ENCODE results near the gene WARS2.

The WARS2 gene

DNA sequence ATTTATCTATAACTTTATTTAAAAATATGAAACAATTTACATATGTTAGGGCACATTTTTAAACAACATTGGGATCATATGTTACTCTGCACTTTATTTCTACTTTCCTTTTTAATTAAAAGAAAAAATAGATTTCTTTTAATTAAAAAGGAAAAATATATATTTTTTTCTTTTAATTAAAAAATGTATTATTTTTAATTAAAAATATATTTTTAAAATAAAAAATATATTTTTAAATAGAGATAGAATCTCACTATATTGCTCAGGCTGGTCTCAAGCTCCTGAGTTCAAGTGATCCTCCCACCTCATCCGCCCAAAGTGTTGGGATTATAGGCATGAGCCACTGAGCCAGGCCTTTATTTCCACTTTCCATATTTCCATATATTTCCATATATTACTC is 36.7 kb downstream of the WARS2 start:
- no peak overlapping the region for H3K4me3 ChIP-seq (replicated peaks; ENCODE audit: low read depth, low read length)
- no peak for DNase-seq (ENCODE audit: extremely low read depth, low read depth)
- TF ChIP-seq CTCF (IDR thresholded peaks at IDR 0.05; ENCODE audit: low read depth, low read length, missing control alignments), result no peak

GRCh38 chr1:119102051-119102450 is 38.4 kb downstream of the WARS2 start:
- no peak overlapping the region for H3K4me3 ChIP-seq (replicated peaks; ENCODE audit: low read depth, low read length)
- no peak for DNase-seq (ENCODE audit: extremely low read depth, low read depth)
- TF ChIP-seq CTCF (IDR thresholded peaks at IDR 0.05; ENCODE audit: low read depth, low read length, missing control alignments), result no peak

- no peak for TF ChIP-seq CTCF (IDR thresholded peaks at IDR 0.05; ENCODE audit: low read depth, low read length, missing control alignments)
- no peak for DNase-seq (ENCODE audit: extremely low read depth, low read depth)
- H3K4me3 ChIP-seq (replicated peaks; ENCODE audit: low read depth, low read length), result no peak overlapping the region
Measured at GRCh38 chr1:119101563-119101962, 38.9 kb downstream of the WARS2 start.

DNA sequence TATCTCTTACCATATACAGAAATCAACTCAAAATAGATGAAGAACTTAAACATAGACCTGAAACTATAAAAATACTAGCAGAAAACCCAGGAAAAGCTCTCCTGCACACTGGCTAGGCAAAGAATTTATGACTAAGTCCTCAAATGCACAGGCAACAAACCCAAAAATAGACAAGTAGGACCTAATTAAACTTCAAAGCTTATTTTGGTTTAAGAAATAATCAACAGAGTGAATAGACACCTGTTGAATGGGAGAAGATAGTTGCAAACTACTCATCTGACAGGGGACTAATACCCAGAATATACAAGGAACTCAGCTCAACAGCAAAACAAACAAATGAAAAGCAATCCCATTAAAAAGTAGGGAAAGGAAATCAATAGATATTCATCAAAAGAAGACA is 40.7 kb downstream of the WARS2 start:
- DNase-seq (ENCODE audit: extremely low read depth, low read depth), result no peak
- no peak for TF ChIP-seq CTCF (IDR thresholded peaks at IDR 0.05; ENCODE audit: low read depth, low read length, missing control alignments)
- no peak overlapping the region for H3K4me3 ChIP-seq (replicated peaks; ENCODE audit: low read depth, low read length)

- DNase-seq (ENCODE audit: extremely low read depth, low read depth), result peak; percentile 20
- no peak for TF ChIP-seq CTCF (IDR thresholded peaks at IDR 0.05; ENCODE audit: low read depth, low read length, missing control alignments)
- no peak overlapping the region for H3K4me3 ChIP-seq (replicated peaks; ENCODE audit: low read depth, low read length)
Measured at GRCh38 chr1:119097380-119097779, 43.1 kb downstream of the WARS2 start.

DNA sequence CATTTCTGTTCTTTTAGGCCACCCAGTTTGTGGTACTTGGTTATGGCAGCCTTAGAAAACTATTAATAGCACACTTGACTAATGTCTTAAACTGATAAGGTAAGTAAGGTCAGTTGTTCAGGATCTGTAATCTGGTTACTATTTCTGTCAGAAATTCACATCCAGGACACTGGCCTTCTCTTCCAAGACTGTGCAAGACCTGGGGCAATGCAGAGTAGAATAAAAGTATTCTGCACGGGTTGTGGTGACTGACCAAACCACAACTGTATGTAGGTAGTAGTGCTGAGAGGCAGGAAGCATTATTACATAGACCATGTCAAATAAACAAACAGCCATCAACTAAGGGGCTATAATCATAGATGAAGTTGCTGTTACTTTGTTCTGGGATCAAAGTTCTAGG is 46.7 kb downstream of the WARS2 start:
- no peak overlapping the region for H3K4me3 ChIP-seq (replicated peaks; ENCODE audit: low read depth, low read length)
- DNase-seq (ENCODE audit: extremely low read depth, low read depth), result no peak
- no peak for TF ChIP-seq CTCF (IDR thresholded peaks at IDR 0.05; ENCODE audit: low read depth, low read length, missing control alignments)

- no peak for DNase-seq (ENCODE audit: extremely low read depth, low read depth)
- TF ChIP-seq CTCF (IDR thresholded peaks at IDR 0.05; ENCODE audit: low read depth, low read length, missing control alignments), result no peak
- no peak overlapping the region for H3K4me3 ChIP-seq (replicated peaks; ENCODE audit: low read depth, low read length)
Measured at GRCh38 chr1:119091618-119092017, 48.8 kb downstream of the WARS2 start.
